ENCODE measurements around the gene MATCAP1.

Gene MATCAP1

DNA sequence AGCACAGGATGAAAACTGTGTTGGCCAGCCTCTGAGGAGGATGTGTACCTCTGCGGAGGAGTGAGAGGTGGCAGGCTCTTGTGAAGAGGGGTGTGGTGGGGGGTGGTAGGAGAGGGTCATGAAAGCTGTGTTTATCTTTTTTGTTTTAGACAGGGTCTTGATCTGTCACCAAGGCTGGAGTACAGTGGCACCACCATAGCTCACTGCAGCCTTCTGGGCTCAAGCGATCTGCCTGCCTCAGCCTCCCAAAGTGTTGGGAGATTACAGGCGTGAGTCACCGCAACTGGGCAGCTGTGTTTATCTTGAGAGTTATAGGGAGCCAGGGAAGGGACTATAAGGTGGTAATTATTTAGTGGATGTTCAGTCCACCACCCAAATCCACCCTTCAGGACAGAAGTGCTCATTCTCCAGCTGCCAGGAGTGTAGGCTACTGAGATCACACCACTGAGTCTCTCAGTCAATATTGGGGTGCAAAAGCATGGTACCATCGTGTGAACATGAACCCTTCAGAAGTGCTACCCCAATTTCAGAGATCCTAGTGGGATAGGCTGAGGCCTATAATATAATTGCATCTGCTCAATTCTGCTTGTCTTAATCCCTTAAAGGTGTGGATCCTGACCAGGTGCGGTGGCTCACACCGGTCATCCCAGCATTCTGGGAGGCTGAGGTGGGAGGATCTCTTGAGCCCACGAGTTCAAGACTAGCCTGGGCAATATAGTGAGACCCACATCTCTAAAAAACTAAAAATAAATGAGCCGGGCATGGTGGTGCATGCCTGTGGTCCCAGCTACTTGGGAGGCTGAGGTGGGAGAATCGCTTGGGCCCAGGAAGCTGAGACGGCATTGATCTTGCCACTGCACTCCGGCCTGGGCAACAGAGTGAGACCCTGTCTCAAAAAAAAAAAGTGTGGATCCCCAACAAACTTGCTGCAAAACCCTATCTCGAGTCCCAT is 7.0 kb upstream of the MATCAP1 start:
- no peak for DNase-seq

DNA sequence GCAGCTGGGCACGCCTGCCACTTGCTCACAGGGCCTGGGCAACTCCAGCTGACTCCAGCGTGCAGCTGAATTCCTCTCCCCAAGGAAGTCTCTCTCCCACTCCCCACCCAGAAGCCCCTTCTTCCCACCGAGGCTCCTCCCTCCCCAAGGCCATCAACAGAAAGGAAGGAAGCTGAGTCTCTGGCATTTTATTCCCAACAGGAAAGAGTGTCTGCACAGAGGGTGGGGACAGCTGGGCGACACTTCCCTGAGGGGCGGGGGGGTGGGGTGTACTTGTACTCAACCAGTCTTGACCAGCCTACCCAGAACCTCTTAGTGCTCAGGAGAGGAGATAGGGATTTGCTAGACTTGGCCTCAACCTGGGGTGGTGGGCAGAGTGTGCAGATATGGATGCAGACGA is 6.3 kb upstream of the MATCAP1 start, which contains the start of gene EXOC3L1:
Gene EXOC3L1 (minus strand): TSS at position 96 of the 400 bp plus-strand sequence. CDS start 460 bp downstream, outside the sequence.
- no peak for DNase-seq

DNA sequence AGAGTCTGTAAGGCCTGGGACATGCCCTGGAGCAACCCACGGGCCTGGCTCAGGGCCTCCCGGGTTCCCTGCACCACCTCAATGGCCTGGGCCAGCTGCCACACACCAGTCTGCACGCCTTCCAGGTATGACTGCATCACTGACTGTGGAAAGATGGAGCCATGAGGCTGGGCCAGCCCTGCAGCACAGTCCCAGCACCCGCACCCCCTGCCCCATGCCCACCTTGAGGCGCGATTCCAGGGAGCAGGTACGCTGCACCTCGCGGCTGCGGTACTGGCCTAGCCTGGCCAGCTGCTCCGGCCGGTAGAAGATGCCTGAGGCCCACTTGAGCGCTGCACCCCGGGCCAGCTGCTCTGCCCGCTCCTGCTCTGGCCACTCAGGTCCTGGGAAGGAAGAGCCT is 5.0 kb upstream of the MATCAP1 start:
- DNase-seq: no peak

DNA sequence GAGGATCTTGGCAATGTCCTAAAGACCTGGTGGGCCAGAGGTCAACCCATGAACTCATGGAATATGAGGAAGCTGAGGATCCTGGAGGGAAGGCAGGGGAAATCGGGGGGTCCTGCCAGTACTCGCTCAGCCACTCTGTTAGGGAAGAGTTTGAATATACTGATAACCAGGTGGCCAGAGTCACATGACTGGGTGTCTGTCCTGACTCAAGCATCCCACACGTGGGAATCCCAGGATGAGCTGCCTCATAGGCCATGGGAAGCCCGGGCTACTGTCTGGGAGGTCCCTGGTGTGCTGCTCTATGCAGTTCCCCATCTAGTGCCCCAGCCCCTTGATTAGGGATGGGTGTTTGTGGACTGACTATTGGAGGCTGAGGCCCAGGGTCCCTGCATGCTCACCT is 4.6 kb upstream of the MATCAP1 start:
- DNase-seq: no peak

GRCh38 chr16:67187175-67187890 is 3.6 kb upstream of the MATCAP1 start:
- no peak for DNase-seq

GRCh38 chr16:67186550-67186950 is 2.8 kb upstream of the MATCAP1 start:
- no peak for DNase-seq

DNA sequence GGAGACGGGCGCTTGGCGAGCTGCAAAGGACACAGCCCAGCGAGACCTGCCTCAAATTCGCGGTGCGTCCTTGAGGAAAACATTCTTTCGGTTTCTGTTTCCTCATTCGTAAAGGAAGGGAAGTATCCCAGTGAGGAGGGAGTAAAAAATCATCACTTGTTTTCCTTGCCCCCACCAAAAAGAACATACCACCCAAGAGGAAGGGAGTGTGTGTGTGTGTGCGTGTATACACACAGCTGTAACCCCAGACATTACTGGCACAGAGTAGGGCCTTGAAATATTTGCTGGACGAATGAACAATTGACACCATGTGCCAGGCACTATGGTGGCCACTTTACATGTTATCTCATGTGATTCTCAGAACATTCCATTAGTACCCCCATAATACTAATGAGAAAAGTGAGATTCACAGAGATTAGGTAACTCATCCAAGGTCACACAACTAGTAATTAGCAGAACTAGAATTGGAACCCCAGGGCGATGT is 1.9 kb upstream of the MATCAP1 start:
- DNase-seq: no peak

DNA sequence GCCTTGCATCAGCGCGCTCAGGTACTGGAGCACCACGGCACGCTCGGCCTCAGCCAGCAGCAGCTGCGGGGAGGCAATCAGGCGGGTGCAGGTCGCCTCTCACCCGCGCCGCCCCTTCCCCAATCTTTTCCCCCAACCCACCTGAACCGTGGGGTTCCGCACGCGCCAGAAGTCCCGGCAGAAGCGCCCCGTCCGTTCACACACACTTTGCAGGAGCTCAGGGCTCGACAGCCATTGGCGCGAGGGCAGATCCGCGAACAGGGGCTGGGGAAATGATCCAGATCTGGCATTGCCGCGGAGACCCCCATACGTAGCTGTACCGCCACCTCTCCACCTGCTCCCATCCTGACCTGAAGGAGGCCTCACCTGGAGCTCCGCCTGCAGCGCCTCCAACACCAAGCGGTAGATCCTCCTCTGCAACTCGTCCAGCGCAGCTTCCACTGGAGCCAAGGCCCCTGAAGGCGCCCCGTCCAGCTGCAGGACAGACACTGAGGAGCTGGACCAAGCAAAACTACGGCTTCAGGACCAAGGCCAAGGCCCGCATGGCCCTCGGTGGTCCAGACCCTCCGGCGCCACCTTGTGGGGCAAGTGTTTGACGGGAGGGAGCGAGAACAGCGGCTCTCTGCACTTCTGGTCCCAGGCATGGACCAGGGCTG is 1.4 kb upstream of the MATCAP1 start:
- peak; percentile 86 for DNase-seq

GRCh38 chr16:67184453-67184994 is 761 bp upstream of the MATCAP1 start:
- DNase-seq: peak; percentile 28

GRCh38 chr16:67183284-67183626 is 508 bp downstream of the MATCAP1 start:
- DNase-seq: no peak

GRCh38 chr16:67182288-67182687 is 1.5 kb downstream of the MATCAP1 start:
- no peak for DNase-seq

DNA sequence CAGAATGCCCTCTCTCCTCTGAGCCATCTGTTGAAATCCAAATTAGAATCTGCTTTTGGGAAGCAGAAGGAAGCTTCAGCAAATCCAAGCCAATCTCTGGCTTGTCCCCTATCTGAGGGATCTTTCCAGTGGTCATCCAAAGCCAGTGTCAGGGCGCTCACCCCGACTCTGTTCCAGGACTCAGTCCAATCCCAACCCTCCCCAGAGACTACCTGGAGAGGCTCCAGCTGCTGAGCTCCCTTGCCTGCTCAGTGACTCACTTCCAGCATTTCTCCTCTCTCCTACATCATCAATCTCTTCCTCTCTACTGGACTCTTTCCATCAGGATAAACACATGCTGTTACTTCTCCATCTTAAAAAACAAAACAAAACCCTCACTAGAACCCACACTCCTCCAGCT is 2.4 kb downstream of the MATCAP1 start:
- no peak for DNase-seq

DNA sequence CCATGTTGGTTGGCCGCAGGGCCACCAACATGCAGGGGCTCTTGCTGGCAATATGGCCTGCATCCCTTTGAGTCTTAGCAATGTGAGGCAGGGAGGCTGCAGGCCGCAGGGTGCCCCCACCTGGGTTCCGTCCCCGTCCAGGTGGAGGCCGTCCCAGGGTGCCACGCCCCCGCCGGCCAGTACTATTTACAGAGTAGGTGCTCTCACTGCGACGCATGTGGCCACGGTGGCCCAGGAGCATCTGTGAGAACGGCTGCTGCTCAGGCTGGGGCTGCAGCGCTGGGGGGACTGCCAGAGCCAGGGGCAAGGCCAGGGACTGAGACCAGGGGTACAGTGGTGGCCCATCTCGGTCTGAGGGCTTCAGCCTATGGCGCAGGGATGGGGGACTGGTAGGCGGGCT is 3.6 kb downstream of the MATCAP1 start:
- DNase-seq: no peak

GRCh38 chr16:67179421-67180080 is 4.2 kb downstream of the MATCAP1 start:
- no peak for DNase-seq

DNA sequence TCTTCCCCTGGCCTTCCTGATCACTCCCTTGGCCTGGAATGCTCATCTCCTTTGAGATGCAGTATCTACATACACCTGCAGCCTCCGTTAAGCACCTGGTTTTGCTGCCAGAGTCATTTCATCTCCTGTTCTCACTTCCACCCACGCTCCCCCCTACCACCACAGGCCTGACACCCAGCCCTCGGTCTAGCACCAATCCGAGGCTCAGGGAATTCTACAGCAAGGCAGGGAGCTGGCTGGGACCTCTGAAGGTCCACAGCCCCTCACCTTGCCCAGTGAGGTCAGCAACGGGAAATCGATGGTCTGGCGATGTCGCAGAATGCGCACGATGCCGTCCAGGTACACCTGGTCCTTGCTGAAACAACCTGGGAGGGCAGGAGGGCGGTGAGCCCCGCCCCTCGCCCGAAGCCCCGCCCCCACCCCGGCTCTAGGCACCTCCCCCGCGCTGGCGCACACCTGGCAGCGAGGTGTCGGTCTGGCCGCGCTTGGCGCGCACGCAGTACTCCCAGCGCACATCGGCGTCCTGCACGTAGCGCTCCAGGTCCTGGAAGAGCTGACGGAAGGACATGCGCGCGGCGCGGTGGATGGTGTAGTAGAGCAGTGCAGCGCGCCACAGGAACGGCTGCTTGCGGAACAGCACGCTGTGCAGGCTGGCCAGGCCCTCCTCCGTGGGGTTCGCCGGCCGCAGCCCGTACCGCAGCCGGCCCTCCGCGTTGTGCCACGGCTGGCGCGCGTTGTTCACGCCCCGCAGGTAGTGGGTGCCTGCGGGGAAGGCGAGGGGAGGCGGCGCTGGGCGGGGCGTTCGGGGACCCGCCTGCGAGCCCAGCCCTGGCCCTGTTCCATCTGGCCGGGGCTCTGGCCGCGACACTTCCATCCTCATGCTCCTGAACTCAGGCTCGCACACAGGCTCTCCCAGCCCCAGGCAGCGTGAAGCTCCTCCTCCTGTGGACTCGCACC is 5.7 kb downstream of the MATCAP1 start:
- DNase-seq: peak; percentile 76

- DNase-seq: no peak
These were observed 7.1 kb downstream of the MATCAP1 start for GRCh38 chr16:67176662-67177061.

DNA sequence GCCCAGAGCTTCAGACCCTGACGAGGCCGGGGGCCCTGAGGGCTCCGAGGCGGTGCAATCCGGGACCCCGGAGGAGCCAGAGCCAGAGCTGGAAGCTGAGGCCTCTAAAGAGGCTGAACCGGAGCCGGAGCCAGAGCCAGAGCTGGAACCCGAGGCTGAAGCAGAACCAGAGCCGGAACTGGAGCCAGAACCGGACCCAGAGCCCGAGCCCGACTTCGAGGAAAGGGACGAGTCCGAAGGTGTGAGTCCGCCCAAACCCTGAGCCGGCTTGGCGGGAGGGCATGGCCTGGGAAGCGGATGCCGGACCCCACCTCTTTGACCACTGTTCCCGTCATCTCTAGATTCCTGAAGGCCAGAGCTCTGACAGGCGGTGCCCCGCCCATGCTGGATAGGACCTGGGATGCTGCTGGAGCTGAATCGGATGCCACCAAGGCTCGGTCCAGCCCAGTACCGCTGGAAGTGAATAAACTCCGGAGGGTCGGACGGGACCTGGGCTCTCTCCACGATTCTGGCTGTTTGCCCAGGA is 9.0 kb downstream of the MATCAP1 start:
- DNase-seq: no peak

DNA sequence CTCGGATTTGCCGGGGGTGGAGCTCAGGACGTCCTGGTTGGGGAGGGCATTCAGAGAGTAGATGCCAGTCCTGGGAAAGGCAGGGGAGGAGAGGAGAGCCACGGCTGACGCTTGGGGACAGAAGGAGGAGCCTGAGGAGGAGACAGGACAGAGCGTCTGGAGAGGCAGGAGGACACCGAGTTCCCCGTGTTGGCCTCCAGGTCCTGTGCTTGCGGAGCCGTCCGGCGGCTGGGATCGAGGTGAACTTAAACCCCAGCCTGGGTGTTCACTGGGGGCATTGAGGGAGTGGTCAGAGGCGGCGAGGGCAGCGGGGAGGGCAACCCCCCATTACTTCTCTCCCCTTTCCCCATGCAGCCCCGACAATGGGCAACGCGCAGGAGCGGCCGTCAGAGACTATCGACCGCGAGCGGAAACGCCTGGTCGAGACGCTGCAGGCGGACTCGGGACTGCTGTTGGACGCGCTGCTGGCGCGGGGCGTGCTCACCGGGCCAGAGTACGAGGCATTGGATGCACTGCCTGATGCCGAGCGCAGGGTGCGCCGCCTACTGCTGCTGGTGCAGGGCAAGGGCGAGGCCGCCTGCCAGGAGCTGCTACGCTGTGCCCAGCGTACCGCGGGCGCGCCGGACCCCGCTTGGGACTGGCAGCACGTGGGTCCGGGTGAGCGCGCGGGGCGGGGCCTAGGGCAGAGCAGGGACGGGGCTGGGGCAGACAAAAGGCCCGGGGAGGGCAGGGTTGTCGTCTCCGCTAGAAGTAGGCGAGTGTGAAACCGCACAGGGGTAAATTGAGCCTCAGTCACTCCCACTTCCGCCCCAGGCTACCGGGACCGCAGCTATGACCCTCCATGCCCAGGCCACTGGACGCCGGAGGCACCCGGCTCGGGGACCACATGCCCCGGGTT is 9.7 kb downstream of the MATCAP1 start:
- peak; percentile 77 for DNase-seq

DNA sequence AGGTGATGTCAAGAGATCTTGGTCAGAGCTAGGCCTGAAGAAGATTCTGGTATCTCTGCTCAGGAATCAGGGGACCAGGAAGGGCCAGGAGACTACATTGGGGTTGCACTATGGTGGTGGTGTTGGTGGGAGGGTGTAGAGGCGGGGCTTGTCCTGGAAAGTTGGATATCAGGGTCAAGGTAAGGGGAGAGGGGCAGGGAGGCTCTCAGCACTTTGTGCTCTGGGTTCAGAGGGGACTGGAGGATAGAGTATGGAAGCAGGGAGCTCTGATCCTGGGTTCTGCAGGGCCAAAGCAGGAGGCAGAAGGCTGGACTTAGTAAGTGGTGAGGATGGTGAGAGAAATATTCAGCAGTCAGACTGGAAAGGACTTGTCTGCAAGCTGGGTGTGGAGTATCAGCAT is 10.4 kb downstream of the MATCAP1 start:
- DNase-seq: no peak

Measured in CD4-positive, alpha-beta T cell treated with Interleukin-21 for 1 hour (primary cell).